ENCODE results near the gene HPRT1.

DNA sequence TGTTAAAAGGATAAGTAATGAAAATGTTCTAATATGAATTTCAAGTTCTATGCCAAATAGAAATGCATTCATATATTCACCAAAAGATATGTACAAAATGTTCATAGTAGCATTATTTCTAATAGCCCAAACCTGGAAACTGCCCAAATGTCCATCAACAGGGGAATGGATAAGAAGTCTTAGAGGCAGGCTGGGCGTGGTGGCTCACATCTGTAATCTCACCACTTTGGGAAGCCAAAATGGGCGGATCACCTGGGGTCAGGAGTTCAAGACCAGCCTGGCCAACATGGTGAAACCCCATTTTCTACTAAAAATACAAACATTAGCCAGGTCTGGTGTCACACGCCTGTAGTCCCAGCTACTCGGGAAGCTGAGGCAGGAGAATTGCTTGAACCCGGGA lies 2.3 kb upstream of the HPRT1 start:
- TF ChIP-seq, protein P1, sequence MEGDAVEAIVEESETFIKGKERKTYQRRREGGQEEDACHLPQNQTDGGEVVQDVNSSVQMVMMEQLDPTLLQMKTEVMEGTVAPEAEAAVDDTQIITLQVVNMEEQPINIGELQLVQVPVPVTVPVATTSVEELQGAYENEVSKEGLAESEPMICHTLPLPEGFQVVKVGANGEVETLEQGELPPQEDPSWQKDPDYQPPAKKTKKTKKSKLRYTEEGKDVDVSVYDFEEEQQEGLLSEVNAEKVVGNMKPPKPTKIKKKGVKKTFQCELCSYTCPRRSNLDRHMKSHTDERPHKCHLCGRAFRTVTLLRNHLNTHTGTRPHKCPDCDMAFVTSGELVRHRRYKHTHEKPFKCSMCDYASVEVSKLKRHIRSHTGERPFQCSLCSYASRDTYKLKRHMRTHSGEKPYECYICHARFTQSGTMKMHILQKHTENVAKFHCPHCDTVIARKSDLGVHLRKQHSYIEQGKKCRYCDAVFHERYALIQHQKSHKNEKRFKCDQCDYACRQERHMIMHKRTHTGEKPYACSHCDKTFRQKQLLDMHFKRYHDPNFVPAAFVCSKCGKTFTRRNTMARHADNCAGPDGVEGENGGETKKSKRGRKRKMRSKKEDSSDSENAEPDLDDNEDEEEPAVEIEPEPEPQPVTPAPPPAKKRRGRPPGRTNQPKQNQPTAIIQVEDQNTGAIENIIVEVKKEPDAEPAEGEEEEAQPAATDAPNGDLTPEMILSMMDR (IDR thresholded peaks at IDR 0.05), result no peak
- TF ChIP-seq POLR2A (IDR thresholded peaks at IDR 0.05), result no peak

All from lower leg skin (tissue), 3 donors.